BJ (cell line): ENCODE measurements around the gene MORN4. TPM values are rescaled to one million over a fixed set of nuclear protein-coding genes. Genes with fewer than 3 reads are reported as not detected.

Experiments
- CTCF ChIA-PET: fragments of 350-600 bp; formaldehyde crosslinking; extraction: SDS; loops from one replicate; lab custom pipeline; 2021; ENCODE audit warnings: antibody characterized with exemption, inconsistent platforms; lab: Yijun Ruan, JAX
- POLR2A ChIA-PET: fragments of 300-600 bp; sonication (Branson Sonifier 250); formaldehyde crosslinking; extraction: SDS; loops from one replicate; lab custom pipeline; 2021; ENCODE audit warnings: antibody characterized with exemption; lab: Charles Lee
- DNase-seq: peaks from one replicate; pipeline ENCODE4 v3.0.0-alpha.2; 2011; ENCODE audit warnings: low read depth
- H3K27me3 ChIP-seq: 2 replicates; pipeline ENCODE4 v1.6.0; 2011; ENCODE audit warnings: low read length; ENCODE audit not compliant: control insufficient read depth, insufficient read depth
- H3K36me3 ChIP-seq: 2 replicates; pipeline ENCODE4 v1.5.1; 2011; ENCODE audit warnings: low read length; ENCODE audit not compliant: control insufficient read depth, insufficient read depth
- H3K4me3 ChIP-seq: 2 replicates; pipeline ENCODE4 v1.5.1; 2011; ENCODE audit warnings: low read depth, mild to moderate bottlenecking, control low read depth, low read length
- polyA minus RNA-seq: library from RNA; depleted of rRNA, polyadenylated mRNA; stranded (reverse); fragments of >200 nt; gene quantifications from 2 replicates; pipeline ENCODE4 v1.2.3, GENCODE V29; 2011; rRNA and poly(A)+ RNA removed
- polyA plus RNA-seq: library from polyadenylated mRNA; depleted of rRNA; stranded (reverse); fragments of >200 nt; gene quantifications from 2 replicates; pipeline ENCODE4 v1.2.3, GENCODE V29; 2011; rRNA removed
- TF ChIP-seq, protein P1 (sequence below): IDR thresholded peaks from 2 replicates; pipeline ENCODE4 v1.5.1; 2011; ENCODE audit warnings: low read depth, mild to moderate bottlenecking, control low read depth, inconsistent platforms, low read length, moderate library complexity; ENCODE audit not compliant: insufficient read depth

MORN4 gene
- polyA plus RNA-seq (13.8 and 16.4 TPM in 2 replicates), polyA minus RNA-seq (2.7 and 3.4 TPM in 2 replicates)

DNA sequence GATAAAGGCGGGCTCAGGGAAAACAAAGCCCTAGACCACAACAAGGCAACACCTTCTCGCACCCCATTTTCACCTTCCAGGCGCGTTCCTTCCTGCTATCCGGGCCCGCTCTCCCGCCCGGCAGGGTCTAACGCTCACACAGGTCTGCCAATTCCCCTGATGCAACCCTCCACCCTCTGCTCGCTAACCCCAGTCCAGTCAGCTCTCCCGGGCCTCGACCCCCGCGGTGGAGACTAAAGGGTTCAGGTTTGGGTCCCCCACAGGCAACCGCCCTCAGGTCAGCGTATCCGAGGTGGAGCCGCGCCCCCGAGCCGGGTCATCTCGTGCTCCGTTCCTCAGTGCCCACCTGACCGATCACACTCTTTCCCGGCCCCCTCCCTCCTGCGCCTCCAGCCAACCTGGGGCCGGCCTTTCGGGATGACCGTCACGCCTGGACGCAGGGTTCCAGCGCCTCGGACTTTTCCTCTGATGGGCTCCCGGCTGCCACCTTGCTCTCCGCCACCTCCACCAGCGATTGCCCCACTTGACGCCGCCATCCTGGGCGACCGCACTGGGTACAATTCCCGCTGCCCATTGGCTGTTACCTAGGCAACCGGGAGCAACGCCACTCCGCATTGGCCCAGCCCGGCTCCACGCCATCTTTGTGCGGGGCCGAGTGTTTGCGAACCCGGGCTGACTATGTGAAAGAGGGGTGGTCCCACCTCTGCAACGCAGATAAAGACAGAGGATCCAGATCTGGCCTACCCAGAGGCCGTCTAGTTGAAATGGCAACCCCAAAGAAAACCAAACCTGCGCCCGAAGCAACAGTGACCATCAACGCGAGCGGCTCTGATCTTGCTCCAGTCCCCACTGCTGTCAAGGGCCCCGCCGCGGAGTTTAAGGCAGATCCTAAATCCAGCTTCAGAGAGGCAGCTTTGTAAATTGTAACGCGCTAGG is at the start of gene MORN4:
Gene MORN4, minus strand, starts transcription at position 552 of the 936 bp plus-strand sequence. CDS start 13,847 bp downstream, outside the sequence.
- peak within 1 kb of the TSS; percentile 91 for H3K4me3 ChIP-seq
- peak; percentile 39 for DNase-seq
- CTCF ChIA-PET: no interaction called here
- no peaks in the 10 kb centered on the region for H3K27me3 ChIP-seq
- 0 out of 2 replicates have a peak, but pooled peaks cover 1% of the 10 kb centered on the region for H3K36me3 ChIP-seq
- POLR2A ChIA-PET: no interaction called here
- TF ChIP-seq, protein P1, sequence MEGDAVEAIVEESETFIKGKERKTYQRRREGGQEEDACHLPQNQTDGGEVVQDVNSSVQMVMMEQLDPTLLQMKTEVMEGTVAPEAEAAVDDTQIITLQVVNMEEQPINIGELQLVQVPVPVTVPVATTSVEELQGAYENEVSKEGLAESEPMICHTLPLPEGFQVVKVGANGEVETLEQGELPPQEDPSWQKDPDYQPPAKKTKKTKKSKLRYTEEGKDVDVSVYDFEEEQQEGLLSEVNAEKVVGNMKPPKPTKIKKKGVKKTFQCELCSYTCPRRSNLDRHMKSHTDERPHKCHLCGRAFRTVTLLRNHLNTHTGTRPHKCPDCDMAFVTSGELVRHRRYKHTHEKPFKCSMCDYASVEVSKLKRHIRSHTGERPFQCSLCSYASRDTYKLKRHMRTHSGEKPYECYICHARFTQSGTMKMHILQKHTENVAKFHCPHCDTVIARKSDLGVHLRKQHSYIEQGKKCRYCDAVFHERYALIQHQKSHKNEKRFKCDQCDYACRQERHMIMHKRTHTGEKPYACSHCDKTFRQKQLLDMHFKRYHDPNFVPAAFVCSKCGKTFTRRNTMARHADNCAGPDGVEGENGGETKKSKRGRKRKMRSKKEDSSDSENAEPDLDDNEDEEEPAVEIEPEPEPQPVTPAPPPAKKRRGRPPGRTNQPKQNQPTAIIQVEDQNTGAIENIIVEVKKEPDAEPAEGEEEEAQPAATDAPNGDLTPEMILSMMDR: no peak

DNA sequence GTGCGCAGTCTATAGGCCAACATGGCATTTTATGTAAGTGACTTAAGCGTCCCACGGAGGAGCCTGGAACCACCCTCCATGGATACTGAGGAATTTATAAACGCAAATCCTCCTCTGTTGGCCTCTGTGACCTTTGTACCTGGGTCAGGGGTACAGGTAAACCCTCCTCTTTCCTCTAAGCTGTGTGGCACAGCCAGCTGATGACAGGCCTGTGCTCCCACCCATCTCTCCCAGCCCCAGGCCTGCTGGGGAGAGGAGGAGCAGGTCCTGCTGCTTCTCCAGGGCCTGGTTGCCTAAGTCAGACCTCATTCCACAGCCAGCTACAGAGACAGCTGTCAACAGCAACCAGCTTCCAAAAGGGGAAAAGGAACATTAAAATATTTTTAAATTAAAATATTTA is 48.7 kb upstream of the MORN4 start:
- CTCF ChIA-PET: interaction anchor here (0.6 to 2.8 kb wide), 6 partner anchors 20 to 351 kb away, joined by 3 to 17 read pairs (median 8); no protein-coding TSS in a partner anchor
- POLR2A ChIA-PET: no interaction called here
- no peak for DNase-seq
- Histone ChIP-seq H3K4me3 (no peak overlapping the region), H3K27me3 (no peaks in the 10 kb centered on the region), H3K36me3 (peaks cover 12% of the 10 kb centered on the region)
- TF ChIP-seq, protein P1: no peak

DNA sequence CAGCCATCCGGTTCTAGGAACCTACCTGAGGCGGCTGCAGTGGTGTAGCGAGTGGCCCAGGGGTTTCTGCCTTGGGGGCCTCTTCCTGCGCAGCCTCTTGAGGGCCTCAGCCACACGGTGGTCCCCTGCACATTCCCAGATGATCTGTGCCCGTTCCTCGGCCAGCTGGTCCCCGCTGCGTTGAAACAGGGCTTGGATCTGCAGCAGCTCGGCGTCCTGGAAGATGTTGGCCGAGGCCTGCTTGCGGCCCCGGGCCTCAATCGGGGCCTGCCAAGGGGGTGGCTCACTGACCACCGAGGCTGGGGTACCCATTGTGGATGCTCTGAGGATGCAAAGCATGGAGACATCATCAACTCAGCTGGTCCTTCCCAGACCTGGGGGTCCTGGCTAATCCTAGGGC is 46.3 kb upstream of the MORN4 start:
- ChIA-PET CTCF (interaction anchor here (0.9 to 7.5 kb wide), 6 partner anchors 11 to 126 kb away, joined by 3 to 99 read pairs (median 4); partner anchors contain the start of gene ZFYVE27), POLR2A (no interaction called here)
- no peaks in the 10 kb centered on the region for H3K27me3 ChIP-seq
- no peak for DNase-seq
- TF ChIP-seq, protein P1: no peak
- H3K4me3 ChIP-seq: no peak overlapping the region
- H3K36me3 ChIP-seq: peaks cover 26% of the 10 kb centered on the region

DNA sequence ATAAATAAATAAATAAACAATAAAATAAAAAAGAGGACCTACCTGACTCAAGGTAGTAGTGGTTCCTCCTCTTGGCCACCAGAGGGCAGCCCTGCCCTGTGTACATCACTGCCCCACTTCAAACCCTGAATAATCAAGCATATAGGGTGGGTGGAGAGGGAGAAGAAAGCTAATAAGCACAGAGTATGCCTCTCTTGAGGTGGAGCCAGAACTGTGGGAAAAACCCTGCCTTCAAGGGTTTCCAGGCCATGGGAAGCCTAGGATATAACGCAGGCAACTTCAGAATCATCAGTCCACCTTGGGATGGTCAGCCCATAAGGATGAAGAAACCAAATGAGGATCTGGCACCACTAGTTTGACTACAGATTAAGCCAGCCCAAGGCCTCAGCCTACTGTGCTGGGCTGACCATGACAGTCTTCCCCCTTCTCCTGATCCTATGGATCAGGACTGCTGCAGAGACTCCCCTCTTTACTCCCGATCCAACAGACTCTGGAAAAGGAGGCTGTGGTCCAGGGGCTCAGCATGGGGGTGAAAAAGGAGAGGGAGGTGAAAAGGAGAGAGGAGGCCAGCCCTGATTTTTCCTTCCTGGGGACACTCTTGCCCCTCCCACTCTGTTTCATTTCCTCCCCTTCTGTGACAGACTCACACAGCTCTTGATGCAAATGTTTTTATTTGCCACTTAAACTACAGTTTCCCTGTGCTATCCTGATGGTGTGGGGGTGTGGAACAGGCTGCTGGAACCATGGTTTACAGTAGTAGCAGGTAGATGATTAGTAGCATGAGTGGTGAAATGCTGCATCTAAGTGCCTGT is 43.7 kb upstream of the MORN4 start:
- H3K4me3 ChIP-seq: no peak overlapping the region
- ChIA-PET POLR2A (interaction anchor here (0.7 kb wide), 1 partner anchor 36 kb away, joined by 3 read pairs; no protein-coding TSS in a partner anchor), CTCF (interaction anchor here (0.6 to 7.5 kb wide), 19 partner anchors 9 to 104 kb away, joined by 3 to 99 read pairs (median 4); partner anchors contain the start of genes ANKRD2, AVPI1, MARVELD1 and ZFYVE27)
- no peaks in the 10 kb centered on the region for H3K27me3 ChIP-seq
- H3K36me3 ChIP-seq: peaks cover 31% of the 10 kb centered on the region
- no peak for DNase-seq
- TF ChIP-seq, protein P1: peak; percentile 87
